HG03457 (cell line): Measurements from ENCODE around the gene SCN1A.
"Not testable (repeated sequence)": the region's sequence is repeated elsewhere in the genome, so short reads cannot be mapped to it uniquely, and the experiment has no call there.

ENCODE experiments used
- ATAC-seq: cut with Tn5 transposase; IDR thresholded peaks from one replicate; pipeline ENCODE4 v1.9.1; 2021; ENCODE audit warnings: moderate number of reproducible peaks; ENCODE audit not compliant: unreplicated experiment

SCN1A gene

GRCh38 chr2:166127217-166128155 lies at the start of gene SCN1A:
Gene SCN1A (minus strand): TSS chr2:166128020. CDS start chr2:166073621, 54,399 bp downstream.
- ATAC-seq, result no peak

- ATAC-seq, result no peak
Observed at GRCh38 chr2:166173263-166173662, 45.4 kb upstream of the SCN1A start.

GRCh38 chr2:166171216-166171615 lies 43.4 kb upstream of the SCN1A start:
- no peak for ATAC-seq

GRCh38 chr2:166170356-166170755 lies 42.5 kb upstream of the SCN1A start:
- no peak for ATAC-seq

GRCh38 chr2:166167449-166167848 lies 39.6 kb upstream of the SCN1A start:
- no peak for ATAC-seq

- no peak for ATAC-seq
Observed at GRCh38 chr2:166163775-166164174, 36.0 kb upstream of the SCN1A start.

- no peak for ATAC-seq
Observed at GRCh38 chr2:166158546-166158945, 30.7 kb upstream of the SCN1A start.

GRCh38 chr2:166157578-166157977 lies 29.8 kb upstream of the SCN1A start:
- ATAC-seq, result no peak

GRCh38 chr2:166156985-166157490 lies 29.2 kb upstream of the SCN1A start:
- no peak for ATAC-seq

GRCh38 chr2:166155589-166155988 lies 27.8 kb upstream of the SCN1A start:
- no peak for ATAC-seq

GRCh38 chr2:166154685-166155338 lies 27.0 kb upstream of the SCN1A start:
- no peak for ATAC-seq

- ATAC-seq, result no peak
Observed at GRCh38 chr2:166152064-166152463, 24.2 kb upstream of the SCN1A start.

- ATAC-seq, result no peak
Observed at GRCh38 chr2:166148500-166149400, 20.9 kb upstream of the SCN1A start.

GRCh38 chr2:166147883-166148282 lies 20.1 kb upstream of the SCN1A start:
- ATAC-seq, result no peak

- ATAC-seq, result no peak
Observed at GRCh38 chr2:166144071-166144470, 16.3 kb upstream of the SCN1A start.

GRCh38 chr2:166140932-166141331 lies 13.1 kb upstream of the SCN1A start:
- no peak for ATAC-seq

- no peak for ATAC-seq
Observed at GRCh38 chr2:166140475-166140874, 12.7 kb upstream of the SCN1A start.

- not testable (repeated sequence) for ATAC-seq
Observed at GRCh38 chr2:166139479-166139878, 11.7 kb upstream of the SCN1A start.

GRCh38 chr2:166138667-166139066 lies 10.8 kb upstream of the SCN1A start:
- no peak for ATAC-seq

GRCh38 chr2:166138144-166138543 lies 10.3 kb upstream of the SCN1A start:
- no peak for ATAC-seq

GRCh38 chr2:166137331-166137730 lies 9.5 kb upstream of the SCN1A start:
- ATAC-seq, result no peak
